GM23338 (cell line): ENCODE results near the gene TMEM178B. TPM values are rescaled to one million over a fixed set of nuclear protein-coding genes. Genes with fewer than 3 reads are reported as not detected.

Source experiments
- ATAC-seq: fragments of 200-7000 bp; cut with Tn5 transposase; 3 replicates; pipeline ENCODE4 v1.9.1; 2020
- DNase-seq: peaks from one replicate; pipeline ENCODE4 v3.0.0-alpha.2; 2015; ENCODE audit warnings: low spot score
- H2AFZ ChIP-seq: fragments of 200-600 bp; sonication (generic); 2 replicates; pipeline ENCODE4 v1.8.0; 2016; ENCODE audit warnings: antibody characterized with exemption, mild to moderate bottlenecking, moderate library complexity
- H3F3A ChIP-seq: fragments of 200-600 bp; sonication (generic); replicated peaks from 2 replicates; pipeline ENCODE4 v1.8.0; 2017; ENCODE audit warnings: antibody characterized with exemption, mixed run types, low read depth
- H3K27ac ChIP-seq: fragments of 200-600 bp; sonication (generic); 2 replicates; pipeline ENCODE4 v1.6.1; 2016; ENCODE audit warnings: low read depth
- H3K27me3 ChIP-seq: fragments of 200-600 bp; sonication (generic); 2 replicates; pipeline ENCODE4 v1.8.0; 2016; ENCODE audit warnings: mild to moderate bottlenecking, mixed run types, moderate library complexity; ENCODE audit not compliant: insufficient read depth
- H3K36me3 ChIP-seq: fragments of 200-600 bp; sonication (generic); 2 replicates; pipeline ENCODE4 v1.8.0; 2016; ENCODE audit warnings: mild to moderate bottlenecking; ENCODE audit not compliant: insufficient read depth
- H3K4me1 ChIP-seq: fragments of 200-600 bp; sonication (generic); 2 replicates; pipeline ENCODE4 v1.8.0; 2016; ENCODE audit warnings: mild to moderate bottlenecking, moderate library complexity; ENCODE audit not compliant: insufficient read depth
- H3K4me2 ChIP-seq: fragments of 200-600 bp; sonication (generic); 2 replicates; pipeline ENCODE4 v1.7.1; 2017; ENCODE audit warnings: mixed run types
- H3K4me3 ChIP-seq: fragments of 200-600 bp; sonication (generic); 2 replicates; pipeline ENCODE4 v1.6.1; 2016; ENCODE audit warnings: mixed run types
- H3K79me2 ChIP-seq: fragments of 200-600 bp; sonication (generic); replicated peaks from 2 replicates; pipeline ENCODE4 v1.8.0; 2017; ENCODE audit warnings: mild to moderate bottlenecking; ENCODE audit not compliant: insufficient read depth
- H3K9me2 ChIP-seq: fragments of 200-600 bp; sonication (generic); 2 replicates; pipeline ENCODE4 v1.8.0; 2017; ENCODE audit not compliant: insufficient read depth
- H4K20me1 ChIP-seq: fragments of 200-600 bp; sonication (generic); replicated peaks from 2 replicates; pipeline ENCODE4 v1.8.0; 2017; ENCODE audit warnings: mild to moderate bottlenecking; ENCODE audit not compliant: insufficient read depth
- H3K27ac Mint-ChIP-seq: 2 replicates; pipeline ENCODE4 v1.8.0; 2020; ENCODE audit warnings: inconsistent platforms, mild to moderate bottlenecking, moderate library complexity, mixed read lengths
- H3K27me3 Mint-ChIP-seq: 3 replicates; pipeline ENCODE4 v1.8.0; 2022; ENCODE audit warnings: low read depth, mild to moderate bottlenecking, moderate library complexity, mixed read lengths, inconsistent platforms; ENCODE audit not compliant: insufficient read depth, poor library complexity
- H3K36me3 Mint-ChIP-seq: 3 replicates; pipeline ENCODE4 v1.8.0; 2021; ENCODE audit warnings: low read depth, mild to moderate bottlenecking, inconsistent platforms, moderate library complexity, mixed read lengths
- H3K4me1 Mint-ChIP-seq: 3 replicates; pipeline ENCODE4 v1.8.0; 2020; ENCODE audit warnings: mild to moderate bottlenecking, inconsistent platforms, mixed read lengths
- H3K4me3 Mint-ChIP-seq: 3 replicates; pipeline ENCODE4 v1.8.0; 2021; ENCODE audit warnings: moderate library complexity, mild to moderate bottlenecking, inconsistent platforms, mixed read lengths
- H3K9me3 Mint-ChIP-seq: 3 replicates; pipeline ENCODE4 v1.8.0; 2020; ENCODE audit warnings: moderate library complexity, mild to moderate bottlenecking, inconsistent platforms, mixed read lengths
- polyA plus RNA-seq: library from polyadenylated mRNA; unstranded; fragments of >200 nt; fragmentation: Nextera tagmentation; extraction: Ambion mirVana; gene quantifications from 2 replicates; pipeline ENCODE4 v1.2.1, GENCODE V29; 2016
- total RNA-seq: library from RNA; depleted of rRNA; stranded (reverse); fragments of >200 nt; shearing (Covaris generic); gene quantifications from 2 replicates; pipeline ENCODE4 v1.2.3, GENCODE V29; 2014
- TF ChIP-seq, protein P1 (sequence below): fragments of 250-450 bp; sonication (Bioruptor Pico); IDR thresholded peaks from 2 replicates; pipeline ENCODE4 v1.5.0; 2020; ENCODE audit warnings: mild to moderate bottlenecking, moderate library complexity
- TF ChIP-seq, protein P2 (sequence below): IDR thresholded peaks from one replicate; pipeline ENCODE4 v1.6.1; 2018; ENCODE audit warnings: antibody characterized with exemption; ENCODE audit not compliant: unreplicated experiment

Gene TMEM178B
- total and polyA plus RNA-seq, 2 experiments from 2014 or later, result 4.9 to 15.6 TPM

DNA sequence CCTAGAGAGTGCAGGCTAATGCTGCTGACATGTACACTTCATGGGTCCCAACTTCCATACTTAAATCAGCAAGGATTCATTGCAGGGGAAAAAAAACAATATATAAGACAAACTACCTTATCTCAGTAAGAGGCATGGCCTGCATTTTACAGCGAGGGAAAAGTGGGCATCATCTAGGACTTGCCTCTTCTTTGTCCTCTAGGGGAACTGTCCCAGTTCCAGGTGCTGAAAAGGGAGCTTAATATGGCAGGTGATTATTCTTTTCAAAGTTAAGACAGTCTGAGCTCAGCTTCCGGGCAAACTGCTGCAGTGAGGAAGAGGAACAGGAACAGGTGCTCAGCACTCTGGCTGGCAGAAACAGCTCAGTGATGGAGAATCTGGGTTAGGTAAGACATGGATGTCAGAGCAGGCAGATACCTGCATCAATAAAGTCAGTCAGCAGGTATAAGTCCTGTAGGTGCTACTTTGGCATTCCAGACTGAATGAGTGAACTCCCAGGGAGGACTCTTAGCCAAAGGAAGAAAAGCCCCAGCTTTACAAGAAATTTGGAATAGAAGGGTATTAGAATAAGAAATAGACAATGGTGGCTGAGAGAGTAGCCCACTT is 147.2 kb downstream of the TMEM178B start:
- TF ChIP-seq, protein P1, sequence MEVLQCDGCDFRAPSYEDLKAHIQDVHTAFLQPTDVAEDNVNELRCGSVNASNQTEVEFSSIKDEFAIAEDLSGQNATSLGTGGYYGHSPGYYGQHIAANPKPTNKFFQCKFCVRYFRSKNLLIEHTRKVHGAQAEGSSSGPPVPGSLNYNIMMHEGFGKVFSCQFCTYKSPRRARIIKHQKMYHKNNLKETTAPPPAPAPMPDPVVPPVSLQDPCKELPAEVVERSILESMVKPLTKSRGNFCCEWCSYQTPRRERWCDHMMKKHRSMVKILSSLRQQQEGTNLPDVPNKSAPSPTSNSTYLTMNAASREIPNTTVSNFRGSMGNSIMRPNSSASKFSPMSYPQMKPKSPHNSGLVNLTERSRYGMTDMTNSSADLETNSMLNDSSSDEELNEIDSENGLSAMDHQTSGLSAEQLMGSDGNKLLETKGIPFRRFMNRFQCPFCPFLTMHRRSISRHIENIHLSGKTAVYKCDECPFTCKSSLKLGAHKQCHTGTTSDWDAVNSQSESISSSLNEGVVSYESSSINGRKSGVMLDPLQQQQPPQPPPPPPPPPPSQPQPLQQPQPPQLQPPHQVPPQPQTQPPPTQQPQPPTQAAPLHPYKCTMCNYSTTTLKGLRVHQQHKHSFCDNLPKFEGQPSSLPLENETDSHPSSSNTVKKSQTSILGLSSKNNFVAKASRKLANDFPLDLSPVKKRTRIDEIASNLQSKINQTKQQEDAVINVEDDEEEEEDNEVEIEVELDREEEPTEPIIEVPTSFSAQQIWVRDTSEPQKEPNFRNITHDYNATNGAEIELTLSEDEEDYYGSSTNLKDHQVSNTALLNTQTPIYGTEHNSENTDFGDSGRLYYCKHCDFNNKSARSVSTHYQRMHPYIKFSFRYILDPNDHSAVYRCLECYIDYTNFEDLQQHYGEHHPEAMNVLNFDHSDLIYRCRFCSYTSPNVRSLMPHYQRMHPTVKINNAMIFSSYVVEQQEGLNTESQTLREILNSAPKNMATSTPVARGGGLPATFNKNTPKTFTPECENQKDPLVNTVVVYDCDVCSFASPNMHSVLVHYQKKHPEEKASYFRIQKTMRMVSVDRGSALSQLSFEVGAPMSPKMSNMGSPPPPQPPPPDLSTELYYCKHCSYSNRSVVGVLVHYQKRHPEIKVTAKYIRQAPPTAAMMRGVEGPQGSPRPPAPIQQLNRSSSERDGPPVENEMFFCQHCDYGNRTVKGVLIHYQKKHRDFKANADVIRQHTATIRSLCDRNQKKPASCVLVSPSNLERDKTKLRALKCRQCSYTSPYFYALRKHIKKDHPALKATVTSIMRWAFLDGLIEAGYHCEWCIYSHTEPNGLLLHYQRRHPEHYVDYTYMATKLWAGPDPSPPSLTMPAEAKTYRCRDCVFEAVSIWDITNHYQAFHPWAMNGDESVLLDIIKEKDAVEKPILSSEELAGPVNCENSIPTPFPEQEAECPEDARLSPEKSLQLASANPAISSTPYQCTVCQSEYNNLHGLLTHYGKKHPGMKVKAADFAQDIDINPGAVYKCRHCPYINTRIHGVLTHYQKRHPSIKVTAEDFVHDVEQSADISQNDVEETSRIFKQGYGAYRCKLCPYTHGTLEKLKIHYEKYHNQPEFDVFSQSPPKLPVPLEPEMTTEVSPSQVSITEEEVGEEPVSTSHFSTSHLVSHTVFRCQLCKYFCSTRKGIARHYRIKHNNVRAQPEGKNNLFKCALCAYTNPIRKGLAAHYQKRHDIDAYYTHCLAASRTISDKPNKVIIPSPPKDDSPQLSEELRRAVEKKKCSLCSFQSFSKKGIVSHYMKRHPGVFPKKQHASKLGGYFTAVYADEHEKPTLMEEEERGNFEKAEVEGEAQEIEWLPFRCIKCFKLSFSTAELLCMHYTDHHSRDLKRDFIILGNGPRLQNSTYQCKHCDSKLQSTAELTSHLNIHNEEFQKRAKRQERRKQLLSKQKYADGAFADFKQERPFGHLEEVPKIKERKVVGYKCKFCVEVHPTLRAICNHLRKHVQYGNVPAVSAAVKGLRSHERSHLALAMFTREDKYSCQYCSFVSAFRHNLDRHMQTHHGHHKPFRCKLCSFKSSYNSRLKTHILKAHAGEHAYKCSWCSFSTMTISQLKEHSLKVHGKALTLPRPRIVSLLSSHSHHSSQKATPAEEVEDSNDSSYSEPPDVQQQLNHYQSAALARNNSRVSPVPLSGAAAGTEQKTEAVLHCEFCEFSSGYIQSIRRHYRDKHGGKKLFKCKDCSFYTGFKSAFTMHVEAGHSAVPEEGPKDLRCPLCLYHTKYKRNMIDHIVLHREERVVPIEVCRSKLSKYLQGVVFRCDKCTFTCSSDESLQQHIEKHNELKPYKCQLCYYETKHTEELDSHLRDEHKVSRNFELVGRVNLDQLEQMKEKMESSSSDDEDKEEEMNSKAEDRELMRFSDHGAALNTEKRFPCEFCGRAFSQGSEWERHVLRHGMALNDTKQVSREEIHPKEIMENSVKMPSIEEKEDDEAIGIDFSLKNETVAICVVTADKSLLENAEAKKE (CRISPR knock-in tag), result no peak
- TF ChIP-seq, protein P2, sequence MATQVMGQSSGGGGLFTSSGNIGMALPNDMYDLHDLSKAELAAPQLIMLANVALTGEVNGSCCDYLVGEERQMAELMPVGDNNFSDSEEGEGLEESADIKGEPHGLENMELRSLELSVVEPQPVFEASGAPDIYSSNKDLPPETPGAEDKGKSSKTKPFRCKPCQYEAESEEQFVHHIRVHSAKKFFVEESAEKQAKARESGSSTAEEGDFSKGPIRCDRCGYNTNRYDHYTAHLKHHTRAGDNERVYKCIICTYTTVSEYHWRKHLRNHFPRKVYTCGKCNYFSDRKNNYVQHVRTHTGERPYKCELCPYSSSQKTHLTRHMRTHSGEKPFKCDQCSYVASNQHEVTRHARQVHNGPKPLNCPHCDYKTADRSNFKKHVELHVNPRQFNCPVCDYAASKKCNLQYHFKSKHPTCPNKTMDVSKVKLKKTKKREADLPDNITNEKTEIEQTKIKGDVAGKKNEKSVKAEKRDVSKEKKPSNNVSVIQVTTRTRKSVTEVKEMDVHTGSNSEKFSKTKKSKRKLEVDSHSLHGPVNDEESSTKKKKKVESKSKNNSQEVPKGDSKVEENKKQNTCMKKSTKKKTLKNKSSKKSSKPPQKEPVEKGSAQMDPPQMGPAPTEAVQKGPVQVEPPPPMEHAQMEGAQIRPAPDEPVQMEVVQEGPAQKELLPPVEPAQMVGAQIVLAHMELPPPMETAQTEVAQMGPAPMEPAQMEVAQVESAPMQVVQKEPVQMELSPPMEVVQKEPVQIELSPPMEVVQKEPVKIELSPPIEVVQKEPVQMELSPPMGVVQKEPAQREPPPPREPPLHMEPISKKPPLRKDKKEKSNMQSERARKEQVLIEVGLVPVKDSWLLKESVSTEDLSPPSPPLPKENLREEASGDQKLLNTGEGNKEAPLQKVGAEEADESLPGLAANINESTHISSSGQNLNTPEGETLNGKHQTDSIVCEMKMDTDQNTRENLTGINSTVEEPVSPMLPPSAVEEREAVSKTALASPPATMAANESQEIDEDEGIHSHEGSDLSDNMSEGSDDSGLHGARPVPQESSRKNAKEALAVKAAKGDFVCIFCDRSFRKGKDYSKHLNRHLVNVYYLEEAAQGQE, result peak; percentile 79
- peaks cover 9% of the 10 kb centered on the region; the same call in 1 of the 2 replicates for H3K79me2 ChIP-seq
- no peaks in the 10 kb centered on the region for H3K4me1 ChIP-seq
- H3F3A ChIP-seq, result no peaks in the 10 kb centered on the region
- peak; percentile 64 for ATAC-seq
- H3K36me3 Mint-ChIP-seq, result no peaks in the 10 kb centered on the region
- no peak overlapping the region for H3K4me3 ChIP-seq
- no peaks in the 10 kb centered on the region for H3K9me3 Mint-ChIP-seq
- no peak overlapping the region for H3K27ac Mint-ChIP-seq
- DNase-seq, result peak; percentile 71
- no peak overlapping the region for H3K27ac ChIP-seq
- 0 out of 2 replicates have a peak, but pooled peaks cover 2% of the 10 kb centered on the region for H4K20me1 ChIP-seq
- peaks cover 14% of the 10 kb centered on the region for H3K4me1 Mint-ChIP-seq
- H3K4me3 Mint-ChIP-seq, result no peak overlapping the region
- no peak overlapping the region for H3K4me2 ChIP-seq
- 0 out of 2 replicates have a peak, but pooled peaks cover 2% of the 10 kb centered on the region for H3K9me2 ChIP-seq
- no peaks in the 10 kb centered on the region for H3K27me3 ChIP-seq
- no peaks in the 10 kb centered on the region for H3K36me3 ChIP-seq
- no peak overlapping the region for H2AFZ ChIP-seq
- H3K27me3 Mint-ChIP-seq, result peaks cover 7% of the 10 kb centered on the region
